CD8-positive, alpha-beta memory T cell (primary cell): ENCODE data around the gene LRIF1. TPM values are rescaled to one million over a fixed set of nuclear protein-coding genes. Genes with fewer than 3 reads are reported as not detected.
"Not testable (repeated sequence)": the region's sequence is repeated elsewhere in the genome, so short reads cannot be mapped to it uniquely, and the experiment has no call there.

Experiments used
- CTCF ChIA-PET: fragments of 350-600 bp; sonication (Branson Sonifier 250); formaldehyde crosslinking; loops from one replicate; lab custom pipeline; 2021; ENCODE audit warnings: antibody characterized with exemption; lab: Charles Lee
- POLR2A ChIA-PET: fragments of 350-600 bp; sonication (Branson Sonifier 250); formaldehyde crosslinking; loops from one replicate; lab custom pipeline; 2021; ENCODE audit warnings: antibody characterized with exemption; lab: Charles Lee
- DNase-seq, 5 donors: peaks; one replicate each; pipeline versions ENCODE4 v3.0.0 to v3.0.0-alpha.2; 2020 to 2022; ENCODE audit warnings: mixed read lengths in 1 of 5
- H3K27ac ChIP-seq: one replicate; pipeline ENCODE4 v1.7.0; 2013; ENCODE audit warnings: low read depth, mild to moderate bottlenecking, low read length, moderate library complexity
- H3K27me3 ChIP-seq: 2 replicates; pipeline ENCODE4 v1.7.0; 2013; ENCODE audit warnings: low read length, mild to moderate bottlenecking; ENCODE audit not compliant: insufficient read depth, poor library complexity, severe bottlenecking
- H3K36me3 ChIP-seq: 2 replicates; pipeline ENCODE4 v1.7.0; 2013; ENCODE audit warnings: mild to moderate bottlenecking, low read length, moderate library complexity; ENCODE audit not compliant: insufficient read depth
- H3K4me1 ChIP-seq: 2 replicates; pipeline ENCODE4 v1.7.0; 2013; ENCODE audit warnings: mild to moderate bottlenecking, low read length, moderate library complexity; ENCODE audit not compliant: insufficient read depth
- H3K4me3 ChIP-seq: 2 replicates; pipeline ENCODE4 v1.7.0; 2013; ENCODE audit warnings: mild to moderate bottlenecking, low read length
- H3K9me3 ChIP-seq: 2 replicates; pipeline ENCODE4 v1.7.0; 2013; ENCODE audit warnings: mild to moderate bottlenecking, low read length
- H3K27ac Mint-ChIP-seq, 8 donors: one replicate each; pipeline ENCODE4 v1.8.0; 2020 to 2021; ENCODE audit warnings: mixed read lengths in 8 of 8, mild to moderate bottlenecking in 6 of 8, inconsistent platforms in 3 of 8, moderate library complexity in 3 of 8
- H3K27me3 Mint-ChIP-seq, 2 donors: one replicate each; pipeline ENCODE4 v1.8.0; 2020 to 2021; ENCODE audit warnings: mixed read lengths in 2 of 2, mild to moderate bottlenecking in 1 of 2, moderate library complexity in 1 of 2
- H3K36me3 Mint-ChIP-seq, 3 donors: one replicate each; pipeline ENCODE4 v1.8.0; 2020 to 2021; ENCODE audit warnings: mixed read lengths in 3 of 3, inconsistent platforms in 1 of 3, mild to moderate bottlenecking in 1 of 3
- H3K4me1 Mint-ChIP-seq, 3 donors: one replicate each; pipeline ENCODE4 v1.8.0; 2020 to 2021; ENCODE audit warnings: mixed read lengths in 3 of 3, inconsistent platforms in 1 of 3, mild to moderate bottlenecking in 1 of 3
- H3K4me3 Mint-ChIP-seq, 7 donors: one replicate each; pipeline ENCODE4 v1.8.0; 2020 to 2021; ENCODE audit warnings: mixed read lengths in 7 of 7, mild to moderate bottlenecking in 6 of 7, moderate library complexity in 4 of 7, inconsistent platforms in 2 of 7
- H3K9me3 Mint-ChIP-seq, 5 donors: one replicate each; pipeline ENCODE4 v1.8.0; 2020 to 2022; ENCODE audit warnings: mixed read lengths in 5 of 5, mild to moderate bottlenecking in 3 of 5, moderate library complexity in 2 of 5, inconsistent platforms in 1 of 5
- polyA plus RNA-seq: library from polyadenylated mRNA; unstranded; fragments of 300-500 nt; fragmentation: Illumina TruSeq; gene quantifications from one replicate; pipeline ENCODE4 v1.2.3, GENCODE V29; 2021
- total RNA-seq, 2 experiments: library from RNA; stranded (reverse); gene quantifications; one replicate each; pipeline ENCODE4 v1.2.3, GENCODE V29; 2021

The LRIF1 gene
- total and polyA plus RNA-seq, 3 experiments from 2014 or later = 14.1 to 30.2 (median 15.6) TPM

- Histone ChIP-seq H3K4me3 (no peak overlapping the region), H3K27me3 (no peaks in the 10 kb centered on the region), H3K4me1 (no peaks in the 10 kb centered on the region), H3K9me3 (no peaks in the 10 kb centered on the region), H3K36me3 (peaks cover 4% of the 10 kb centered on the region), H3K27ac (no peak overlapping the region)
- Mint-ChIP-seq H3K27me3 (no peaks in the 10 kb centered on the region), H3K4me3 (no peak overlapping the region), H3K4me1 (peaks cover 8 to 11% (median 10%) of the 10 kb centered on the region in 3 donors), H3K27ac (peak overlapping the region in 1 of 8 donors; percentile 6), H3K36me3 (peaks cover 38 to 66% (median 65%) of the 10 kb centered on the region in 3 donors), H3K9me3 (peaks cover 0 to 6% (median 3%) of the 10 kb centered on the region in 5 donors)
- no peak for DNase-seq
- POLR2A ChIA-PET = no interaction called here
- CTCF ChIA-PET = no interaction called here
Measured at GRCh38 chr1:110951161-110951560, 12.6 kb downstream of the LRIF1 start.

GRCh38 chr1:110948038-110948810, 15.5 kb downstream of the LRIF1 start:
- CTCF ChIA-PET = interaction anchor here (1.0 kb wide), 1 partner anchor 329 kb away, joined by 3 read pairs; no protein-coding TSS in a partner anchor
- no peaks in the 10 kb centered on the region for H3K27me3 Mint-ChIP-seq
- Histone ChIP-seq H3K36me3 (peaks cover 4% of the 10 kb centered on the region), H3K27ac (no peak overlapping the region), H3K27me3 (no peaks in the 10 kb centered on the region), H3K4me3 (no peak overlapping the region), H3K4me1 (no peaks in the 10 kb centered on the region), H3K9me3 (no peaks in the 10 kb centered on the region)
- peak overlapping the region in 1 of 8 donors; percentile 10 for H3K27ac Mint-ChIP-seq
- peaks cover 4 to 10% (median 9%) of the 10 kb centered on the region in 3 donors for H3K4me1 Mint-ChIP-seq
- peaks cover 36 to 65% (median 63%) of the 10 kb centered on the region in 3 donors for H3K36me3 Mint-ChIP-seq
- peaks cover 0 to 2% (median 0%) of the 10 kb centered on the region in 5 donors for H3K9me3 Mint-ChIP-seq
- no peak overlapping the region for H3K4me3 Mint-ChIP-seq
- no peak for DNase-seq
- POLR2A ChIA-PET = no interaction called here

GRCh38 chr1:110945626-110946025, 18.1 kb downstream of the LRIF1 start:
- Mint-ChIP-seq H3K4me3 (no peak overlapping the region), H3K27ac (no peak overlapping the region), H3K9me3 (peaks cover 0 to 2% (median 0%) of the 10 kb centered on the region in 5 donors), H3K36me3 (peaks cover 19 to 42% (median 40%) of the 10 kb centered on the region in 3 donors), H3K4me1 (peaks cover 0 to 5% (median 3%) of the 10 kb centered on the region in 3 donors), H3K27me3 (no peaks in the 10 kb centered on the region)
- H3K27me3 ChIP-seq = no peaks in the 10 kb centered on the region
- H3K4me1 ChIP-seq = no peaks in the 10 kb centered on the region
- ChIA-PET CTCF (no interaction called here), POLR2A (interaction anchor here (0.7 kb wide), 1 partner anchor 917 kb away, joined by 10 read pairs; no protein-coding TSS in a partner anchor)
- H3K36me3 ChIP-seq = peaks cover 4% of the 10 kb centered on the region
- H3K27ac ChIP-seq = no peak overlapping the region
- no peaks in the 10 kb centered on the region for H3K9me3 ChIP-seq
- no peak for DNase-seq
- no peak overlapping the region for H3K4me3 ChIP-seq

- H3K27me3 ChIP-seq = no peaks in the 10 kb centered on the region
- Mint-ChIP-seq H3K27me3 (no peaks in the 10 kb centered on the region), H3K36me3 (peaks cover 14 to 34% (median 33%) of the 10 kb centered on the region in 3 donors), H3K4me1 (no peaks in the 10 kb centered on the region), H3K4me3 (no peak overlapping the region), H3K9me3 (peaks cover 0 to 2% (median 1%) of the 10 kb centered on the region in 5 donors), H3K27ac (peak overlapping the region in 1 of 8 donors; percentile 21)
- POLR2A ChIA-PET = no interaction called here
- H3K9me3 ChIP-seq = no peaks in the 10 kb centered on the region
- DNase-seq = no peak
- H3K36me3 ChIP-seq = peaks cover 4% of the 10 kb centered on the region
- H3K4me1 ChIP-seq = no peaks in the 10 kb centered on the region
- no peak overlapping the region for H3K27ac ChIP-seq
- CTCF ChIA-PET = interaction anchor here (0.9 kb wide), 1 partner anchor 9 kb away, joined by 3 read pairs; no protein-coding TSS in a partner anchor
- no peak overlapping the region for H3K4me3 ChIP-seq
Measured at GRCh38 chr1:110944806-110945205, 18.9 kb downstream of the LRIF1 start.

GRCh38 chr1:110936567-110936966, 27.2 kb downstream of the LRIF1 start:
- Mint-ChIP-seq H3K9me3 (peaks cover 20 to 44% (median 34%) of the 10 kb centered on the region in 5 donors), H3K36me3 (peaks cover 3 to 56% (median 9%) of the 10 kb centered on the region in 3 donors), H3K27me3 (peaks cover 0 to 2% of the 10 kb centered on the region in 2 donors), H3K27ac (no peak overlapping the region), H3K4me1 (no peaks in the 10 kb centered on the region), H3K4me3 (no peak overlapping the region)
- H3K4me1 ChIP-seq = no peaks in the 10 kb centered on the region
- POLR2A ChIA-PET = no interaction called here
- no peak overlapping the region for H3K4me3 ChIP-seq
- no peak overlapping the region for H3K27ac ChIP-seq
- CTCF ChIA-PET = no interaction called here
- DNase-seq = no peak
- H3K27me3 ChIP-seq = no peaks in the 10 kb centered on the region
- no peaks in the 10 kb centered on the region for H3K36me3 ChIP-seq
- no peaks in the 10 kb centered on the region for H3K9me3 ChIP-seq

GRCh38 chr1:110931097-110931496, 32.6 kb downstream of the LRIF1 start:
- H3K27ac Mint-ChIP-seq, DNase-seq, CTCF ChIA-PET, H3K9me3 ChIP-seq, H3K4me1 Mint-ChIP-seq, H3K4me1 ChIP-seq, H3K27ac ChIP-seq, H3K4me3 ChIP-seq, H3K27me3 ChIP-seq, H3K27me3 Mint-ChIP-seq, H3K36me3 ChIP-seq, H3K4me3 Mint-ChIP-seq, POLR2A ChIA-PET: not testable (repeated sequence)
- Mint-ChIP-seq H3K9me3 (peaks cover 20 to 36% (median 30%) of the 10 kb centered on the region in 5 donors), H3K36me3 (peaks cover 4 to 70% (median 9%) of the 10 kb centered on the region in 3 donors)

- H3K36me3 Mint-ChIP-seq = peaks cover 3 to 61% (median 4%) of the 10 kb centered on the region in 3 donors
- DNase-seq = no peak
- peaks cover 0 to 6% of the 10 kb centered on the region in 2 donors for H3K27me3 Mint-ChIP-seq
- H3K4me1 ChIP-seq = no peaks in the 10 kb centered on the region
- H3K9me3 ChIP-seq = no peaks in the 10 kb centered on the region
- H3K27ac ChIP-seq = no peak overlapping the region
- H3K4me1 Mint-ChIP-seq = no peaks in the 10 kb centered on the region
- POLR2A ChIA-PET = no interaction called here
- H3K9me3 Mint-ChIP-seq = peaks cover 9 to 27% (median 16%) of the 10 kb centered on the region in 5 donors
- no peak overlapping the region for H3K27ac Mint-ChIP-seq
- CTCF ChIA-PET = interaction anchor here (1.2 kb wide), 1 partner anchor 99 kb away, joined by 3 read pairs; no protein-coding TSS in a partner anchor
- H3K4me3 Mint-ChIP-seq = no peak overlapping the region
- H3K4me3 ChIP-seq = no peak overlapping the region
- no peaks in the 10 kb centered on the region for H3K36me3 ChIP-seq
- H3K27me3 ChIP-seq = no peaks in the 10 kb centered on the region
Measured at GRCh38 chr1:110928904-110929303, 34.8 kb downstream of the LRIF1 start.

GRCh38 chr1:110928191-110928590, 35.5 kb downstream of the LRIF1 start:
- H3K9me3 Mint-ChIP-seq = peaks cover 9 to 33% (median 16%) of the 10 kb centered on the region in 5 donors
- Histone ChIP-seq H3K27me3 (no peaks in the 10 kb centered on the region), H3K36me3 (no peaks in the 10 kb centered on the region), H3K4me1 (no peaks in the 10 kb centered on the region), H3K27ac (no peak overlapping the region), H3K4me3 (no peak overlapping the region), H3K9me3 (no peaks in the 10 kb centered on the region)
- ChIA-PET POLR2A (no interaction called here), CTCF (interaction anchor here (1.2 kb wide), 1 partner anchor 99 kb away, joined by 3 read pairs; no protein-coding TSS in a partner anchor)
- no peak overlapping the region for H3K27ac Mint-ChIP-seq
- peaks cover 0 to 6% of the 10 kb centered on the region in 2 donors for H3K27me3 Mint-ChIP-seq
- H3K36me3 Mint-ChIP-seq = peaks cover 3 to 65% (median 4%) of the 10 kb centered on the region in 3 donors
- no peak for DNase-seq
- no peaks in the 10 kb centered on the region for H3K4me1 Mint-ChIP-seq
- H3K4me3 Mint-ChIP-seq = no peak overlapping the region
